Upper lobe of left lung (tissue), 4 donors: Measurements from ENCODE around the gene CELF1.

ENCODE experiments used
- CTCF ChIP-seq, 6 experiments: fragments of 450-650 bp in 4 of 6; fragments of 200-600 bp in 2 of 6; sonication (generic) in 2 of 6; IDR thresholded peaks; one replicate each; pipeline ENCODE4 v1.5.1; 2016 to 2019; ENCODE audit warnings: antibody characterized with exemption in 6 of 6
- EP300 ChIP-seq, 4 donors: sonication (generic); formaldehyde crosslinking; IDR thresholded peaks; one replicate each; pipeline ENCODE4 v1.5.1; 2017; ENCODE audit warnings: antibody characterized with exemption in 4 of 4, control low read depth in 2 of 4
- POLR2A ChIP-seq, 4 donors: fragments of 450-650 bp; IDR thresholded peaks; one replicate each; pipeline ENCODE4 v1.5.1; 2016 to 2017; ENCODE audit warnings: antibody characterized with exemption in 4 of 4, mild to moderate bottlenecking in 2 of 4
- POLR2AphosphoS5 ChIP-seq, 2 donors: sonication (generic); formaldehyde crosslinking; IDR thresholded peaks; one replicate each; pipeline ENCODE4 v1.5.1; 2017; ENCODE audit warnings: antibody characterized with exemption in 2 of 2

GRCh38 chr11:47512701-47513100, 40.2 kb downstream of the CELF1 start:
- TF ChIP-seq POLR2AphosphoS5 (IDR thresholded peaks at IDR 0.05) (no peak), CTCF (IDR thresholded peaks at IDR 0.05) (no peak), EP300 (IDR thresholded peaks at IDR 0.05) (no peak), POLR2A (IDR thresholded peaks at IDR 0.05) (no peak)
